Immature natural killer cell (primary cell): ENCODE measurements around the gene FAM25A. TPM values are rescaled to one million over a fixed set of nuclear protein-coding genes. Genes with fewer than 3 reads are reported as not detected.

ENCODE experiments used
- DNase-seq, 3 donors: peaks; one replicate each; pipeline ENCODE4 v3.0.0; 2022; ENCODE audit warnings: mixed read lengths in 1 of 3
- H3K27ac Mint-ChIP-seq, 6 donors: one replicate each; pipeline ENCODE4 v1.8.0; 2020; ENCODE audit warnings: mixed read lengths in 6 of 6, mild to moderate bottlenecking in 5 of 6, inconsistent platforms in 4 of 6, moderate library complexity in 3 of 6
- H3K27me3 Mint-ChIP-seq, 3 donors: one replicate each; pipeline ENCODE4 v1.8.0; 2020 to 2021; ENCODE audit warnings: low read depth in 3 of 3, mild to moderate bottlenecking in 3 of 3, mixed read lengths in 3 of 3, moderate library complexity in 3 of 3, inconsistent platforms in 1 of 3
- H3K36me3 Mint-ChIP-seq, 3 donors: one replicate each; pipeline ENCODE4 v1.8.0; 2020; ENCODE audit warnings: mixed read lengths in 3 of 3, inconsistent platforms in 2 of 3, mild to moderate bottlenecking in 2 of 3
- H3K4me1 Mint-ChIP-seq, 2 donors: one replicate each; pipeline ENCODE4 v1.8.0; 2020; ENCODE audit warnings: inconsistent platforms in 2 of 2, mild to moderate bottlenecking in 2 of 2, mixed read lengths in 2 of 2, moderate library complexity in 1 of 2
- H3K4me3 Mint-ChIP-seq, 5 donors: one replicate each; pipeline ENCODE4 v1.8.0; 2020; ENCODE audit warnings: mild to moderate bottlenecking in 5 of 5, mixed read lengths in 5 of 5, inconsistent platforms in 3 of 5, moderate library complexity in 3 of 5
- H3K9me3 Mint-ChIP-seq, 6 donors: one replicate each; pipeline ENCODE4 v1.8.0; 2020; ENCODE audit warnings: mild to moderate bottlenecking in 6 of 6, mixed read lengths in 6 of 6, inconsistent platforms in 4 of 6, moderate library complexity in 3 of 6
- polyA plus RNA-seq, 3 donors: library from polyadenylated mRNA; unstranded; fragments of 300-500 nt; fragmentation: Illumina TruSeq; gene quantifications; one replicate each; pipeline ENCODE4 v1.2.3, GENCODE V29; 2021

The FAM25A gene
- polyA plus RNA-seq, 3 donors from 2014 or later, result not detected

- Mint-ChIP-seq H3K36me3 (peaks cover 4 to 55% (median 24%) of the 10 kb centered on the region in 3 donors), H3K27ac (peak overlapping the region in 2 of 6 donors; percentile 30 to 69)
These were observed 40.3 kb downstream of the FAM25A start for GRCh38 chr10:87060280-87060928.

GRCh38 chr10:87064651-87065050 is 44.6 kb downstream of the FAM25A start:
- Mint-ChIP-seq H3K9me3 (no peaks in the 10 kb centered on the region), H3K27me3 (peaks cover 0 to 4% (median 0%) of the 10 kb centered on the region in 3 donors), H3K36me3 (peaks cover 12 to 62% (median 34%) of the 10 kb centered on the region in 3 donors), H3K4me3 (no peak overlapping the region), H3K27ac (no peak overlapping the region), H3K4me1 (peaks cover 0 to 7% of the 10 kb centered on the region in 2 donors)
- no peak for DNase-seq

More at GRCh38 chr10:87060280-87060928, 40.3 kb downstream of the FAM25A start:
- Mint-ChIP-seq H3K4me1 (no peaks in the 10 kb centered on the region), H3K9me3 (no peaks in the 10 kb centered on the region), H3K4me3 (no peak overlapping the region), H3K27me3 (peaks cover 0 to 2% (median 0%) of the 10 kb centered on the region in 3 donors)
- DNase-seq, result no peak

DNA sequence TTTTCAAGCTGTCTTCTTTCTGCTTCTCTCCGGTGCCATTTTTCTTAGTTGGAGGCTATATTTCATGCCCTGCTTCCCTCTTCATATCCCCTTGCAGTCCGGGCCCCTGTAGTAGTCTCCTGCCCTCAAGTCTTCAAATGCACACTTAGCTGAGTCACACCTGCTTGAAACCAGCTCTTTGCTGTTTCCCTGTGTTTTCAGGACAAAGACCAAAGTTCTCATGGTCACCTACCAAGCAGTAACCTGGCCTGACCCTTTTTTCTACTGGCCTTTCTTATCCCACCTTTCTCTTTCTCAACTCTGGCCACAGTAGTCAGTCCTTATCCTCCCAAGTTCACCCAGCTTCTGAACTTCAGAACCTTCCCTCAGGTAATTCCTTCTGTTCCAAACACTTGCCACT is 46.1 kb downstream of the FAM25A start:
- Mint-ChIP-seq H3K27me3 (peaks cover 0 to 4% (median 0%) of the 10 kb centered on the region in 3 donors), H3K36me3 (peaks cover 12 to 54% (median 23%) of the 10 kb centered on the region in 3 donors), H3K4me1 (peaks cover 0 to 7% of the 10 kb centered on the region in 2 donors), H3K9me3 (no peaks in the 10 kb centered on the region), H3K27ac (peak overlapping the region; percentile 14 to 70 (median 39)), H3K4me3 (no peak overlapping the region)
- DNase-seq, result no peak

DNA sequence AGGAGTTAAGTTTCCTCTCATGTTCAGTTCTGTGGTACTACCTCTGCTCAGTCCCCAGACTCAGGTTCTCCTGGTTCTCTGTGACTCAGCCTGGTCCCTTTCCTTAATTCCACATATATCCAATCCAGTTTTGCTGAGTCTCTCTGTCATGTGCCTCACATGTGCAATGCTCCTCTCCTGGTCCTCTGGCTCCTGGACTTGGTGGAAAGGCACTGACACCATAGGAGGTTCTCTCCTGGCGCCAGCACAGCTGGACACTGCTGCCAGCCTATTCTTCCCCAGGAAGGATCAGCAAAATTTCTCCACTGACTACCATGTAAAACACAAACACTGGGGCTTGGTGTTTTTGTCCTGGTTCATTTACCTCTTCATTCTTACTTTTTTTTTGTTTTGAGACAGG is 46.8 kb downstream of the FAM25A start:
- peaks cover 3 to 7% of the 10 kb centered on the region in 2 donors for H3K4me1 Mint-ChIP-seq
- no peaks in the 10 kb centered on the region for H3K9me3 Mint-ChIP-seq
- H3K4me3 Mint-ChIP-seq, result no peak overlapping the region
- H3K36me3 Mint-ChIP-seq, result peaks cover 12 to 61% (median 24%) of the 10 kb centered on the region in 3 donors
- H3K27me3 Mint-ChIP-seq, result peaks cover 0 to 4% (median 0%) of the 10 kb centered on the region in 3 donors
- DNase-seq, result no peak
- H3K27ac Mint-ChIP-seq, result peak overlapping the region in 5 of 6 donors; percentile 14 to 44 (median 41)

DNA sequence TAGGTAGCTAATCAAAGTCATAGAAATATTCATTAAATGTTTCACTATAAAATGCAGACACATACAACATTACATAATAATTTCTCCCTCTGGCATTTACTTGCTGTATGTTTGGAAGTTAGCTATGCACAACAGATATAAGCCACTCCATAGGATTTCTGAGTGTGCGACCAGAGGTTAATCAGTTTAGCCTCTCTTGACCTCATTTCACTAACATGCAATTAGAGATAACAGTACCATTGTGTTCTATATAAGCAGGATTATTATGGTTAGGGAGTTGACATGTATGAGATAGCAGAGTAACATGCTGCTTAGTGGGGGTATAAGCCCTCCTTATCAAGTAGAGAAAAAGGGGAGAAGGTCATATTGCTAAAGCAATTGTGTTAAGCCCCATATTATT is 48.2 kb downstream of the FAM25A start:
- Mint-ChIP-seq H3K27me3 (peaks cover 0 to 8% (median 0%) of the 10 kb centered on the region in 3 donors), H3K4me3 (no peak overlapping the region), H3K4me1 (peaks cover 7% of the 10 kb centered on the region in 2 donors), H3K9me3 (no peaks in the 10 kb centered on the region), H3K36me3 (peaks cover 17 to 62% (median 35%) of the 10 kb centered on the region in 3 donors), H3K27ac (no peak overlapping the region)
- no peak for DNase-seq

DNA sequence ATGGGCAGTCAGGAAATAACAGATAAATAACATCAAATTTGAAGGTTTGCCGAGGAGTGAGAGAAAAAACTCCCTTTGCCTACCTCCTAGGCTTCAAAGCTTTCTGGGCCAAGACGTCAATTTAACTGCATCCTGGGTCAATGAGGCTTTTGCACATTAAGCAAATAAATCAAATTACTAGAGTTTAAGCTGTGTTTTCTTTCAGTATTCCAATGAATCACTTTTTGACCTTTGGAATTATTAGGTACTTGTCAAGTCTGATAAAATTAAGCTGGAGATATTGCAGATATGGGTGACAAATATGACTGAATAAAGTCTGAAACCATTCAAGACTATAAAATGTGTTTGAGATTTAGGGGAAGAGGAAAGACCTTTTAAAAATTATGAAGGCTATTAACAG is 52.4 kb downstream of the FAM25A start:
- no peaks in the 10 kb centered on the region for H3K9me3 Mint-ChIP-seq
- H3K4me3 Mint-ChIP-seq, result no peak overlapping the region
- H3K27me3 Mint-ChIP-seq, result peaks cover 0 to 4% (median 0%) of the 10 kb centered on the region in 3 donors
- H3K27ac Mint-ChIP-seq, result no peak overlapping the region
- peaks cover 7 to 38% (median 15%) of the 10 kb centered on the region in 3 donors for H3K36me3 Mint-ChIP-seq
- no peak for DNase-seq
- H3K4me1 Mint-ChIP-seq, result peaks cover 18 to 23% of the 10 kb centered on the region in 2 donors

Other genes with a start within 250 kb of the FAM25A start
- gene MMRN2, start 62.7 kb upstream of the FAM25A start, polyA plus RNA-seq, result not detected
- not detected for gene SNCG, start 61.7 kb upstream of the FAM25A start, polyA plus RNA-seq
- gene ADIRF, start 51.8 kb upstream of the FAM25A start, polyA plus RNA-seq, result not detected
- gene GLUD1, start 74.5 kb downstream of the FAM25A start, polyA plus RNA-seq, result 100 to 1,000 TPM; 136 to 205 (median 147) TPM
- gene SHLD2, start 74.9 kb downstream of the FAM25A start, polyA plus RNA-seq, result 10 to 100 TPM; 16.7 to 19.5 (median 18.5) TPM
- under 1 TPM in 1 of 3 donors, not detected in 2; 0.11 TPM for gene NUTM2A, start 205.2 kb downstream of the FAM25A start, polyA plus RNA-seq